Stimulated activated naive CD8-positive, alpha-beta T cell treated with anti-CD3 and anti-CD28 coated beads, Interleukin-15, Interleukin-2, amounts not matched to agents 100 ng/mL and 50 ng/mL, for 24 hours (primary cell): ENCODE measurements around the gene DNAJC27.

Experiments
- H3K27ac Mint-ChIP-seq: one replicate; pipeline ENCODE4 v1.8.0; 2021; ENCODE audit warnings: mild to moderate bottlenecking, mixed read lengths
- H3K27me3 Mint-ChIP-seq: one replicate; pipeline ENCODE4 v1.8.0; 2021; ENCODE audit warnings: mixed read lengths
- H3K36me3 Mint-ChIP-seq: one replicate; pipeline ENCODE4 v1.8.0; 2021; ENCODE audit warnings: low read depth, mixed read lengths
- H3K4me1 Mint-ChIP-seq: one replicate; pipeline ENCODE4 v1.8.0; 2021; ENCODE audit warnings: low read depth, mixed read lengths
- H3K4me3 Mint-ChIP-seq: one replicate; pipeline ENCODE4 v1.8.0; 2021; ENCODE audit warnings: mild to moderate bottlenecking, mixed read lengths
- H3K9me3 Mint-ChIP-seq: one replicate; pipeline ENCODE4 v1.8.0; 2021; ENCODE audit warnings: mixed read lengths

Gene DNAJC27

DNA sequence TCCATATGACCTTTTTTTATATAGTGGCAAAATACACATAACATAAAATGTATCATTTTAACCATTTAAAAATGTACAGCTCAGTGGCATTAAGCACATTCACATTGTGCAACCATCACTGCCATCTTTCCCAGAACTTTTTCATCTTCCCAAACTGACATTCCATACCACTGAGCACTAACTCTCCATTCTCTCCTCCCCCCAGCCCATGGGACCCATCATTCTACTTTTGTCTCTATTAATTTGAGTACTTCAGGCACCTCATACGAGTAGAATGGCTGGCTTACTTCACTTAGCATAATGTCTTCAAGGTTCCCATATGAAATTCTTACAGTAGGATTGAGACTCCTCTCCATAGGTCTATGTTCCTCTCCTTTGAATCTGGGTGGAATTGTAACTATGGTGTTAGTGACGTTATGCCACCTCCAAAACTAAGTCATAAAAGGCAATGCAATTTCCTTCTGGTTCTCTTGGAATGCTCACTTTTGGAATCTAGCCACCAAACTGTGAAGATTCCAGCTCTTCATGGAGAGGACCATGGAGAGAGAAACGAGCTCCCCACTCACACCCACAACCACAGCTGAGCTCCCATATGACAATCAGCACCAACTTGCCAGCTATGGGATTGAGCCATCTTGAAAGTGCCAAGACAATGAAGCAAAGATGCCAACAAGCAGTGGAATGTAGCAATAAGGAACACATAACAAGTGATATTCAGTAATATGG, 9.8 kb upstream of the DNAJC27 start:
- Mint-ChIP-seq H3K27ac (no peak overlapping the region), H3K27me3 (no peaks in the 10 kb centered on the region), H3K36me3 (no peaks in the 10 kb centered on the region)

DNA sequence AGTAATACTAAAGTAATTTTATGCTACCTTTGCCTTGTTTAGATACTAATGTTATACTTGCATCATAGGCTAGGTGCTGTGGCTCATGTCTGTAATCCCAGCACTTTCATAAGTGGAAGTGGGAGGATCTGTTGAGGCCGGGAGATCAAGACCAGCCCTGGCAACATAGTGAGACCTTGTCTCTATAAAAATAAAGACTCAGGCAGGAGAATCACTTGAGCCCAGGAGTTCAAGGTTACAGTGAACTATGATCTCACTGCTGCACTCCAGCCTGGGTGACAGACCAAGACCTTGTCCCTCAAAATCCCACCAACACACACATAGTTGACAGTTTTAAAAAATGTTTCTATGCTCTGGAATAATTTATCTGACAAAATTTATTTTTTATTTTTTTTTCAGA, 6.9 kb upstream of the DNAJC27 start:
- Mint-ChIP-seq H3K4me1 (peaks cover 4% of the 10 kb centered on the region), H3K9me3 (no peaks in the 10 kb centered on the region), H3K27ac (no peak overlapping the region), H3K4me3 (no peak overlapping the region), H3K36me3 (no peaks in the 10 kb centered on the region), H3K27me3 (no peaks in the 10 kb centered on the region)

More for the DNA sequence above, 9.8 kb upstream of the DNAJC27 start:
- no peaks in the 10 kb centered on the region for H3K9me3 Mint-ChIP-seq
- H3K4me3 Mint-ChIP-seq = no peak overlapping the region
- H3K4me1 Mint-ChIP-seq = peaks cover 3% of the 10 kb centered on the region

DNA sequence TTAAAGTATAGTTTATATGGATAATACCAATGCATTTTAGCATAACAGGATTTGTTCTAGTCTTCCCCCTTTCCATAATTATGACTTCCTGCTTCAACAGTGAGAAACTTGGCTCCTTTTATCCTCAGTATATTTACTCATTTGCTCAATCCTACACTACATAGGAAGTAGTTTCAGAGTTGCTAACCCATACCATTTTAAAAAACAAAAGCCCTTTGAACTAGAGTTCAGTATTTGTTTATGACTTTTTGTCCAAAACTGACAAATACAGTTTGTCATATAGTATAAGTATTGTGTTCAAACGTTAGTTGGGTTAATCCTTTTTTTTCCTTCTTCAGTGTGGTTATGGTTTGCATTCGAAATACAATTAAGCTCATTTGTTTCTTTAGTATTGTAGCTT, 5.9 kb upstream of the DNAJC27 start:
- H3K27me3 Mint-ChIP-seq = no peaks in the 10 kb centered on the region

DNA sequence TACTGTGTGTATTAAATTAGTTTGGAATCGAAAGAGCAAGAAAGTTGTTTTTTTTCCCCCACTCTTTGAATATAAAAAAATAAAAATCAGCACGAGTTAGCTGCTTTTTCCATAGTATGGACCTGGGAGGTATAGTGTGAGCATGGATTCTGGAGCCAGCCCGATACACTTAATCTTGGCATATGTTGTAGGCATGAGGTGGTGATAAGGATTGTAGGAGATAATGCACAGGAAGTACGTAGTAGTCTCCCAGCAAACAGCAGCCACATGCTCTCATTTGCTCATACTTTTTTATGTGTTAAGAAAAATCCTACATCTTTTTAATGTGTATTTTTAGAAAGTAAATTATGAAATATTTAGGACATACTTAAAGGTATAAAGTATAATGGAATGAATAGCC, 2.1 kb upstream of the DNAJC27 start:
- peaks cover 19% of the 10 kb centered on the region for H3K4me1 Mint-ChIP-seq
- no peaks in the 10 kb centered on the region for H3K27me3 Mint-ChIP-seq
- no peaks in the 10 kb centered on the region for H3K9me3 Mint-ChIP-seq
- H3K36me3 Mint-ChIP-seq = no peaks in the 10 kb centered on the region
- no peak overlapping the region for H3K4me3 Mint-ChIP-seq
- no peak overlapping the region for H3K27ac Mint-ChIP-seq

More for the DNA sequence above, 5.9 kb upstream of the DNAJC27 start:
- Mint-ChIP-seq H3K4me3 (no peak overlapping the region), H3K27ac (no peak overlapping the region), H3K4me1 (peaks cover 14% of the 10 kb centered on the region), H3K9me3 (no peaks in the 10 kb centered on the region), H3K36me3 (no peaks in the 10 kb centered on the region)

DNA sequence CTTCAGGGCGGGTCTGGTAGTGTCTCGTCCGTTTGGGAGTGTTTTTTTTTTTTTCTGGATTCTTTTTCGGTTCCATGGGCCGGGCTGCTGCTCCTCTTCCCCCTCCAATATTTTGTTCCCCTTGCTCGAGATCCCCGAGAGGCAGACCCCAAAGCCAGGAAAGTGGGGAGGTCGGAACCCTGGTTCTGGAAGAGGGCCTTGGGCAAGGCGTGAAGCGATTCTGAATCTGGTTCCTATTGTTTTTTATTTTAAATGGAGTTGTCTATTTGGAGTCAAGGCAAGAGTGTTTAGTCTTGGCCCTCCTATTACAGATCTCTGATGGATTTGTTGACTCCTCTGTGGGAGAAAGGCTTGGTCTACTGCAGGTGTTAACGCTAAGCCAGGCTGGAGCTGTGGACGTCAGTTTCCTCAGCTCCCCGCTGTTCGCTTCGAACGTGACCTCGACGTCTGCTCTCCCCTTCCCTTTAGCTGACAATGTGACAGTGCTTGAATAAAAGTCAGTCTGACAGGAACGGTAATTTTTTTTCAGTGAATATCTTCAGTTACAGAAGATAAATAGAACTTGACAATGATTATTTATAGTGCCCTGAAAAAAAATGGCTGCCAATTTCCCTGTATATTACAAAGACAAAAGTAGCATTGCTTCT, 683 bp upstream of the DNAJC27 start:
- Mint-ChIP-seq H3K9me3 (no peaks in the 10 kb centered on the region), H3K27ac (peak overlapping the region; percentile 99), H3K36me3 (peaks cover 4% of the 10 kb centered on the region), H3K4me1 (peaks cover 19% of the 10 kb centered on the region), H3K4me3 (peak overlapping the region; percentile 96), H3K27me3 (no peaks in the 10 kb centered on the region)

DNA sequence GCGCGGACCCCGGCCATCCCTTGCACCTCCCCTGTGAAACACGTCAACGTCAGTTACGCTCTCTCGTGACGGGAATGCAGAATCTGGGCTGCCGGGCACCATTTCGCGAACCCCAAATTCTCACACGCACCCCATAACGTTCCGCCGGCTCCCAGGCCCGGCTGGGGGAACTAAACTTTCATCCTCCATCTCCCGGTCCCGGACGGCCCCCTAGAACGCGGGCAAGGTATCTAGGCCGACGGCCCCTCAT, 544 bp downstream of the DNAJC27 start:
- peaks cover 19% of the 10 kb centered on the region for H3K4me1 Mint-ChIP-seq
- peak overlapping the region; percentile 99 for H3K27ac Mint-ChIP-seq
- H3K9me3 Mint-ChIP-seq = no peaks in the 10 kb centered on the region
- no peaks in the 10 kb centered on the region for H3K27me3 Mint-ChIP-seq
- peak overlapping the region; percentile 96 for H3K4me3 Mint-ChIP-seq
- peaks cover 14% of the 10 kb centered on the region for H3K36me3 Mint-ChIP-seq

DNA sequence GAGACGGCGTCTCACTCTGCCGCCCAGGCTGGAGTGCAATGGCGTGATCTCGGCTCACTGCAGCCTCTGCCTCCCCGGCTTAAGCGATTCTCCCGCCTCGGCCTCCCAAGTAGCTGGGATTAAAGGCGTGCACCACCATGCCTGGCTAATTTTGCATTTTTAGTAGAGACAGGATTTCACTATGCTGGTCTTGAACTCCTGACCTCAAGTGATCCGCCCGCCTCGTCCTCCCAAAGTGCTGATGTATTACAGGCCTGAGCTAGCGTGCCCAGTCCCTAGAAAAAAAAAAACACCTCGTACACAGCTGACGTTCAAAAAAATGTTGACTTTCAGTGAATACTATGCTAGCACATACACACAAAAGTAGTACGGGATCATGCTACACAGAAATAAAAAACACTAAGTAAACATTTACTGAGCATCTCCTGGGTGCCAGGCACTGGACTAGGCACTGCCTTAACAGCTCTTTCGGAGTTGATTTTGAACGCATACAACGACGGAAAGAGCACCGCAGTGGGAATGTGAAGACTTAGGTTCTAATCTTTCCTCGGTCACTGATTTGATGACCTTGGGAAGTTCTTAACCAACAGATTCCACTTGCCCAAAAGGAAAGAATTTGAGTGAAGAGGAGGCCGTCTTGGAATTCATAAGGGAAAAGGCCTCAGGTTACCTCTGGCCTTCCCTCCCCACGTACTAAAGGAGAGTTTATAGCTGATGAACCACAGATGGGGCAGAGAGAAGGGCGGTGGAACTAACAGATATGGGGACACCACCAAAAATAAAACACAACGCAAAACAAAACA, 1.1 kb downstream of the DNAJC27 start:
- H3K27ac Mint-ChIP-seq = peak overlapping the region; percentile 99
- H3K9me3 Mint-ChIP-seq = no peaks in the 10 kb centered on the region
- no peaks in the 10 kb centered on the region for H3K27me3 Mint-ChIP-seq
- H3K4me1 Mint-ChIP-seq = peaks cover 19% of the 10 kb centered on the region
- peaks cover 19% of the 10 kb centered on the region for H3K36me3 Mint-ChIP-seq
- peak overlapping the region; percentile 96 for H3K4me3 Mint-ChIP-seq

DNA sequence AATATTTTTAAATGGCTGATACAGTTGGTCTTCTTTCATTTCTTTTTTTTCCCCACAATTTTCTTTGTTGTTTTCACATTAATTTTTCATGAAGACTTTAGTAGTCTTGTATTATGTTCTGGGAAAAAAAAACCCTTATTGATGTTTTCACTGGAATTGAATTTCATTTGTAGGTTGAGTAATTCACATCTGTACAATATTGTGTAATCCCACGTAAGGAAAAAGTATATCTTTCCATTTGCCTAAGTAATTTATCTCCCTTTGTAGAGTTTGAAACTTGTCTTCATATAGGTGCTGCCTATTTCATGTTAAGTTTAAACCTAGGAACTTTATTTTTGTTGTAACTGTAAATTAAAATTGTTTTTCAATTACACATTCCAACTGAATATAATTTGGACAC, 2.0 kb downstream of the DNAJC27 start:
- H3K27ac Mint-ChIP-seq = no peak overlapping the region
- peaks cover 19% of the 10 kb centered on the region for H3K4me1 Mint-ChIP-seq
- no peaks in the 10 kb centered on the region for H3K9me3 Mint-ChIP-seq

DNA sequence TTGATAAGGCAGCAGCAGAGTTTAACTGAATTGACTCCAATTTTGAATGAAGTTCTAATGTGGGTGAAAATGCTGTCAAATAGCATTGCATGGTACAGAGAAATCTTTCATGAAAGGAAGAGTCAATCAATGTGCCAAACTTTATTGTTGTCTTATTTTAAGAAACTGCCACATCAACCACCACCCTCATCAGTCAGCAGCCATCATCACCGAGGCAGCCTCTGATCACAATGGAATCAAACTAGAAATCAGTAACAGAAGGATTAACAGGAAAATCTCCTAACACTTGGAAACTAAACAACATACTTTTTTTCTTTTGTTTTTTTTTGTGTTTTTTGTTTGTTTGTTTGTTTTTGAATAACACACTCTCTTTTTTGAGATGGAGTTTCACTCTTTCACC, 9.9 kb downstream of the DNAJC27 start:
- H3K27me3 Mint-ChIP-seq = no peaks in the 10 kb centered on the region
- H3K4me3 Mint-ChIP-seq = no peak overlapping the region
- H3K9me3 Mint-ChIP-seq = no peaks in the 10 kb centered on the region
- no peaks in the 10 kb centered on the region for H3K4me1 Mint-ChIP-seq
- no peak overlapping the region for H3K27ac Mint-ChIP-seq
- H3K36me3 Mint-ChIP-seq = peaks cover 84% of the 10 kb centered on the region

More for the DNA sequence above, 2.0 kb downstream of the DNAJC27 start:
- Mint-ChIP-seq H3K36me3 (peaks cover 25% of the 10 kb centered on the region), H3K4me3 (no peak overlapping the region), H3K27me3 (no peaks in the 10 kb centered on the region)

DNA sequence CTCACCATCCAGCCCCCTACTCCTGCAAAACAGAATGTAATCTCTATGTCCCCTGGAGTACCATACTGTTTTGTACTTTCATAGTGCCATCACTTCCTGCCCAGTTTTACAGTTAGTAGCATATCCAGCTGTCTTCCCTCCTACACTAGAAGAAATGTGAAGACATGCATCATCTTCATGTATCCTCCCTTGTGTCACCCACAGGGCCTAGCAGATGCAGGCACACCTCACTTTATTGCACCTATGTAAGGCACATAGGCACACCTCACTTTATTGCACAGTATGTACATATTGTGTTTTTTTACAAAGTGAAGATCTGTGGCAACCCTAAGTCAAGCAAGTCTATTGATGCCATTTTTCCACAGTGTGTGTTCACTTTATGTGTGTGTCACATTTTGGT, 12.0 kb downstream of the DNAJC27 start:
- Mint-ChIP-seq H3K27me3 (no peaks in the 10 kb centered on the region), H3K4me1 (no peaks in the 10 kb centered on the region), H3K27ac (no peak overlapping the region), H3K9me3 (peaks cover 11% of the 10 kb centered on the region), H3K36me3 (peaks cover 89% of the 10 kb centered on the region), H3K4me3 (no peak overlapping the region)

DNA sequence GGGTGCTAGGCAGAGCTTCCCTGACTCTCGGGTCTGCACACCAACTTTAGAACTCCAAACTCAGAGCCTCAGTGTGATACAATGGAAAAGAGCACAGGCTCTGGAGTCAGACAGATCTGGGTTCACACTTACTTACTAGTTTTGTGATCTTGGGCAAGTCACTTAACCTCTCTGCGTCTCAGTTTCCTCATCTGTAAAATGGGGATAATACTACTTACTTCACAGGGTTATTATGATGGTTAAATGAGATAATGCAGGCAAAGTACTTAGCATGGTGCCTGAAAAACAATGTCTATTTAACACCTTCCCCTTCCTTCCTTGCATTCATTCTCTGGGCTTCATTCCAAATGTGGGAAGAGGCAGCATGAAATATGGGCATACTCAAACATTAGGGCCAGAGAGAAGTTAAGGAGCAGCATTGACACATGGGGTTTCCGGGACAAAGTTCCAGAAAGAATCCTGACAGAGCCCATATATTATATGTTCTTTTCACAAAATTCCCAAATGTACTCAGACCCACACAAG, 13.3 kb downstream of the DNAJC27 start:
- Mint-ChIP-seq H3K27ac (no peak overlapping the region), H3K27me3 (no peaks in the 10 kb centered on the region), H3K9me3 (peaks cover 11% of the 10 kb centered on the region), H3K36me3 (peaks cover 94% of the 10 kb centered on the region), H3K4me1 (no peaks in the 10 kb centered on the region), H3K4me3 (no peak overlapping the region)

DNA sequence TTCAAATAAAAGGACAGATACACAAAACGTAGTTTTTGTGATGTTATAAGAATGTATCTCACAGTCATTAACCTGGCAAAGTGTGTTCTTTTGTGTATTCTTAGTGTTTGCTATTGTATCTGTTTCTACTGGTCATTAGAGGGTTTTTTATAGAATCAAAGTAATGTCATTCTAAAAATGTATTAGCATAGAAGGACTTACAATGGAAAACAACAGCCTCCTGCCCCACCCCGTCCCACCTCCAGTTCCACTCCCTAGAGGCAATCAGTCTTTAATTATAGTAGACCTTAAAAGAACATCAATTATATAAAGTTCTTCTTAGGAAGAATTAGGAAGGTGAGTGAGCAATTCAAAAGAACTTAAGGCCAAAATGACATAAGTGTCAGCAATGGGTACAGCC, 13.8 kb downstream of the DNAJC27 start:
- Mint-ChIP-seq H3K4me3 (no peak overlapping the region), H3K27ac (no peak overlapping the region), H3K36me3 (peaks cover 93% of the 10 kb centered on the region), H3K9me3 (peaks cover 11% of the 10 kb centered on the region), H3K27me3 (no peaks in the 10 kb centered on the region), H3K4me1 (no peaks in the 10 kb centered on the region)

DNA sequence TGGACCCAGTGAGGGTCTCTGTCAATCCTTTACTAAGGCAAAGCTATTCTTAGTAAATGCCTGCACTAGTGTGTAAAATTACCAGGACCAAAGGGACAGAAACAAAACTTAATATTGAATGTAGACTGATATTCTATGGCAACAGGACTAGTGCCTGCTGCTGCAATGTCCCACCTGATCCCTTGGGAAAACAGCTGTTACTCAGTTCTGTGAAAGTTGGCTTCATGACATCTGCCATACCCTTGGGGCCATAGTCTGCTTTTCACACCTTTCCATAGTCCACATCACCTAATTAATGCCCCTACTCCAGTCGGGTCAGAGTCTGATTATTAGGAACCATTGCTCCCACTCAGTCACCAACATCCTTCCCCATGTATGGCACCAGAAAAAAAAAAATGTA, 14.5 kb downstream of the DNAJC27 start:
- Mint-ChIP-seq H3K27ac (no peak overlapping the region), H3K4me1 (no peaks in the 10 kb centered on the region), H3K27me3 (no peaks in the 10 kb centered on the region), H3K4me3 (no peak overlapping the region), H3K36me3 (peaks cover 94% of the 10 kb centered on the region), H3K9me3 (peaks cover 11% of the 10 kb centered on the region)

DNA sequence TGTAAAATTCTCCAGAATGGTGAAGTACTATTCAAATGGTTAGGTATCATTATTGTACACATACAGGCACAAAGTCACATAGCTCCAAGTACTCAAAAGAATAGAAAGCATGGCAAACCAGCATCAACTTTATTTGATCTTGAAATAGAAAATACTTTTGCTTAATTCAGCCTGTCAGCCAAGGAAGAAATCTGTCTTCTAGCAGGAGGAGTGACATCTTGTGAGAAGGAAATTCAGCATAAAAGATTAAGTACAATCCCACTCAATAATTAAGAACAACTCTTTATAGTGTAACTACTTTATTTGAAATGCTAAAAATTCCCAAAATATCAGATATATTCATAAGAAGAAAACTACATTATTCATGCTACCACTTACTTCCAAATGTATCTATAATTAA, 15.8 kb downstream of the DNAJC27 start:
- Mint-ChIP-seq H3K4me3 (no peak overlapping the region), H3K36me3 (peaks cover 94% of the 10 kb centered on the region), H3K9me3 (peaks cover 11% of the 10 kb centered on the region), H3K27me3 (no peaks in the 10 kb centered on the region), H3K4me1 (no peaks in the 10 kb centered on the region), H3K27ac (no peak overlapping the region)

DNA sequence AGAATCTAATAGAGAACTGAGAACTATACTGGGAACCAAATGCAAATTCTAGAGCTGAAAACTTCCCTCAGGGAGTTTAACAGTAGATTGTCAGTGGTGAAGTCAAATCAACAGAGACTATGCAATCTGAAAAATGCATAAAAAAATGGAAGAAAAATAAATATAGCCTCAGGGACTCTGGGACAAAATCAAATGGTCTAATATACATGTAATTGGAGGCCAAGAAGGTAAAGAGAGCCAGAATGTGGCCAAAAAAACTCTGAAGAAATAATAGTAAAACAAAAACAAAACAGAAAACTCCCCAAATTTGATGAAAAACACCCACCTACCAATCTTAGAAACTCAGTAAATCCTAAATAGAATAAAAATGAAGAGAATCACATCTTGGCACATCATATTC, 16.5 kb downstream of the DNAJC27 start:
- H3K9me3 Mint-ChIP-seq = peaks cover 11% of the 10 kb centered on the region
- H3K4me1 Mint-ChIP-seq = no peaks in the 10 kb centered on the region
- no peaks in the 10 kb centered on the region for H3K27me3 Mint-ChIP-seq
- no peak overlapping the region for H3K27ac Mint-ChIP-seq
- no peak overlapping the region for H3K4me3 Mint-ChIP-seq
- peaks cover 88% of the 10 kb centered on the region for H3K36me3 Mint-ChIP-seq
